Mammary epithelial cell (primary cell): ENCODE data around the gene ATP5F1D.

Experiments
- EZH2 ChIP-seq: IDR thresholded peaks from 2 replicates; pipeline ENCODE4 v1.6.1; 2012; ENCODE audit warnings: low read length, inconsistent platforms, borderline replicate concordance
- TF ChIP-seq, protein P1 (sequence below), 2 donors: IDR thresholded peaks in 1 of 2; conservative IDR thresholded peaks in 1 of 2; 2 replicates each; pipeline ENCODE4 v1.5.1; 2011 to 2012; ENCODE audit warnings: inconsistent platforms in 2 of 2, low read length in 2 of 2, mild to moderate bottlenecking in 2 of 2, control low read depth in 1 of 2, low read depth in 1 of 2; ENCODE audit not compliant: insufficient read depth in 1 of 2; ENCODE audit errors: extremely low read depth in 1 of 2

DNA sequence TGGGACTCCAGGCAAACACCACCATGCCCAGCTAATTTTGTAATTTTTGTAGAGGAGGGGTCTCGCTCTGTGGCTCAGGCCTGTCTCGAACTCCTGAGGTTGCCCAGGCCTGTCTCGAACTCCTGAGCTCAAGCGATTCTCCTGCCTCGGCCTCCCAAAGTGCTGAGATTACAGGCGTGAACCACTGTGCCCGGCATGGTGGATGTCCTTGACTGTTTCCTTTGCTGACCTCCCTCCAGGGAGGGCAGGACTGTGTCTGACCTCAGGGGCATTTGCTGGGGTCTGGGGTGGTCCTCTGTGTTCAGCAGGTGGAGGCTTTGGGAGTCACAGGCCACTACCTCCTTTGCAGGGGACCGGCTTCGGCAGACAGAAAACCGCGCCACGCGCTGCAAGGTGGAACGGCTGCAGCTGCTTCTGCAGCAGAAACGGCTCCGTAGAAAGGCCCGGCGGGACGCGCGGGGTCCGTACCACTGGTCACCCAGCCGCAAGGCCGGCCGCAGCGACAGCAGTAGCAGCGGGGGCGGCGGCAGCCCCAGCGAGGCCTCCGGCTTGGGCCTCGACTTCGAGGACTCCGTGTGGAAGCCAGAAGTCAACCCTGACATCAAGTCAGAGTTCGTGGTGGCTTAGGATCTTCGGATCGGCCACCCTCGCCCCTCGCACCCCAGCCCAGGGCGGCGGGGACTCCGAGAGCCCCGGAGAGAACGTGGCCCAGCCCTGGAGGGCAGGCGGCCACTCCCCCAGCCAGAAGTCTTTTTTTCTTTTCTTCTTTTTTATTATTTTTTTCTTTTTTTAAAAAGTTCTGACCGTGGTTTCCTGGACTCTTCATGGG, 15.3 kb downstream of the ATP5F1D start:
- TF ChIP-seq, protein P1, sequence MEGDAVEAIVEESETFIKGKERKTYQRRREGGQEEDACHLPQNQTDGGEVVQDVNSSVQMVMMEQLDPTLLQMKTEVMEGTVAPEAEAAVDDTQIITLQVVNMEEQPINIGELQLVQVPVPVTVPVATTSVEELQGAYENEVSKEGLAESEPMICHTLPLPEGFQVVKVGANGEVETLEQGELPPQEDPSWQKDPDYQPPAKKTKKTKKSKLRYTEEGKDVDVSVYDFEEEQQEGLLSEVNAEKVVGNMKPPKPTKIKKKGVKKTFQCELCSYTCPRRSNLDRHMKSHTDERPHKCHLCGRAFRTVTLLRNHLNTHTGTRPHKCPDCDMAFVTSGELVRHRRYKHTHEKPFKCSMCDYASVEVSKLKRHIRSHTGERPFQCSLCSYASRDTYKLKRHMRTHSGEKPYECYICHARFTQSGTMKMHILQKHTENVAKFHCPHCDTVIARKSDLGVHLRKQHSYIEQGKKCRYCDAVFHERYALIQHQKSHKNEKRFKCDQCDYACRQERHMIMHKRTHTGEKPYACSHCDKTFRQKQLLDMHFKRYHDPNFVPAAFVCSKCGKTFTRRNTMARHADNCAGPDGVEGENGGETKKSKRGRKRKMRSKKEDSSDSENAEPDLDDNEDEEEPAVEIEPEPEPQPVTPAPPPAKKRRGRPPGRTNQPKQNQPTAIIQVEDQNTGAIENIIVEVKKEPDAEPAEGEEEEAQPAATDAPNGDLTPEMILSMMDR (conservative IDR thresholded peaks at IDR 0.05 in 1 of 2, IDR thresholded peaks at IDR 0.05 in 1 of 2; ENCODE audit: extremely low read depth in 1 of 2, insufficient read depth in 1 of 2, low read depth in 1 of 2, low read length in 2 of 2): no peak
- no peak for TF ChIP-seq EZH2
